Adipose tissue (tissue), 3 donors: ENCODE results near the gene HM13. TPM values are rescaled to one million over a fixed set of nuclear protein-coding genes. Genes with fewer than 3 reads are reported as not detected.

Experiments used
- H3K27ac ChIP-seq: one replicate; pipeline ENCODE4 v1.5.1; 2013; ENCODE audit warnings: low read depth, low read length
- WGBS, 3 donors: extraction: QIAGEN DNeasy Blood & Tissue Kit; methylation state at CpG; one replicate each; pipeline ENCODE4 v1.1.7; 2013; 5-methylcytosine and 5-hydroxymethylcytosine counted together
- polyA plus RNA-seq, 3 donors: library from polyadenylated mRNA; stranded (reverse); fragments of 200-250 nt; gene quantifications; one replicate each; pipeline ENCODE4 v1.2.3, GENCODE V29; 2013
- donor health status: healthy with polysubstance abuse.
- donor health status: Bipolar disorder and iron deficiency.
- donor health status: healthy.

Gene HM13
- polyA plus RNA-seq, 3 donors: 69.4 to 265 (median 105) TPM

- WGBS, 3 donors: 60 to 85% (median 68%) methylated on average over 6 of the region's 6 CpGs
- H3K27ac ChIP-seq: no peak overlapping the region
Measured at GRCh38 chr20:31617432-31618104, 103.3 kb downstream of the HM13 start.

Other genes starting within 250 kb of the HM13 start
- not detected for gene DEFB116, start 205.9 kb upstream of the HM13 start, polyA plus RNA-seq
- not detected for gene DEFB118, start 145.8 kb upstream of the HM13 start, polyA plus RNA-seq
- not detected for gene DEFB119, start 123.9 kb upstream of the HM13 start, polyA plus RNA-seq
- gene DEFB121, start 108.2 kb upstream of the HM13 start, polyA plus RNA-seq: not detected
- gene DEFB123, start 73.8 kb upstream of the HM13 start, polyA plus RNA-seq: not detected
- gene DEFB124, start 39.3 kb upstream of the HM13 start, polyA plus RNA-seq: under 1 TPM in 2 of 3 donors, not detected in 1; 0.20 to 0.34 TPM
- 1 to 10 TPM in 2 of 3 donors, under 1 TPM in 1; 0.86 to 3.8 (median 3.7) TPM for gene REM1, start 39.2 kb upstream of the HM13 start, polyA plus RNA-seq
- 100 to 1,000 TPM in 2 of 3 donors, 10 to 100 TPM in 1; 82.2 to 436 (median 301) TPM for gene ID1, start 90.8 kb downstream of the HM13 start, polyA plus RNA-seq
- gene COX4I2, start 123.5 kb downstream of the HM13 start, polyA plus RNA-seq: 10 to 100 TPM in 1 of 3 donors, 1 to 10 TPM in 2; 2.6 to 36.0 (median 9.3) TPM
- 10 to 100 TPM; 30.8 to 64.4 (median 63.7) TPM for gene BCL2L1, start 208.4 kb downstream of the HM13 start, polyA plus RNA-seq
- under 1 TPM; 0.33 to 0.90 (median 0.56) TPM for gene TPX2, start 224.8 kb downstream of the HM13 start, polyA plus RNA-seq